Urothelium cell line (cell line): ENCODE measurements around the gene HSD17B8.

ENCODE experiments used
- DNase-seq: peaks from one replicate; pipeline ENCODE4 v3.0.0; 2011; ENCODE audit warnings: low spot score, mixed read lengths
- FAIRE-seq: peaks from 2 replicates; lab custom pipeline; 2011; peaks lifted over from hg19 to GRCh38; lab: Jason Lieb, UNC

Gene HSD17B8

GRCh38 chr6:33191383-33192104, 12.9 kb upstream of the HSD17B8 start:
- no peak for FAIRE-seq

GRCh38 chr6:33192105-33192646, 12.3 kb upstream of the HSD17B8 start, which contains the start of gene COL11A2:
Gene COL11A2 (minus strand): TSS chr6:33192467. CDS start chr6:33192240, 227 bp downstream.
- DNase-seq (no peak), FAIRE-seq (no peak)

More at GRCh38 chr6:33191383-33192104, 12.9 kb upstream of the HSD17B8 start:
- peak; percentile 21 for DNase-seq

DNA sequence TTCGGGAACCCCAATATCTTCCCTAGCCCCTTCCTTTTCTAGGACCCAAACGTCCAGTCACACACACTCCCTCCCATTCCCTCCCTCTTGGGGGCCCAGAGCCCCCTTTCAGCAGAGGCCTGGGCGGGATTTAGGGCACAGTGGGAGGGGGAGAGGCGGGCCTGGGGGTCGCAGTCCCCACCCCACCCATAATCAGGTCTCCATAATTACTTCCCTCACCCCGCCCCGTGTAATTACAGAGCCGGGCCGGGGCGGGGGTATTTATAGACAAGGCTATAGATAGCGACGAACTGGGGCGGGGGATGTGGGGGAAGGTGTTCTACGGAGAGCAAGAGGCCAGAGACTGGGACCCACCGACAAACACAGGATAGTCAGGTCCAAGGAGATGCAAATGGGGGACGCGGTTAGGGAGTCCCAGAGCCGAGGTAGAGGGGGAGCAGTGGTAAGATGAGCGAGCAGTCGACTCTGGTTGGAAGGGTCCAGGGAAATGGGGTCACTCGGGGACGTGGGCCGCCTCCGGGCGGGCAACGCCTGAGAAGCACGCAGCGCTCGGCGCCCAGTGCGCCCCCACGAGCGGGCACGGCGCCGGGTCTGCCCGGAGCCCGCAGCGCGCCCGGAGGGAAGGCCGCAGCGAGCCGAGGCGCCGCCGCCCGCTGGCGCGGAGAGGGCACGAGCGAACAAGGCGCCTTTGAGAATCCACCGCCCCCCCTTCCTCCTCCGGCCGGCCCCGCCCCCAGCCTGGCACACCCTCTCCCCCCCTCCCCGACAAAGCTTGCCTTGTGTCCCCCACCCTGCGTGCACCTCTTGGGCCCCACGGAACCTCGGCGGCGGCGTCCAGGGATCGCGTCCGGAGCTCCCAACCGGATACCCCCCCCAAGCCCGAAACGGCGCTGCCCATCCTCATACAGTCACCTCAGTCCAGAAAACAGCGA, 11.5 kb upstream of the HSD17B8 start:
- FAIRE-seq (no peak), DNase-seq (no peak)

DNA sequence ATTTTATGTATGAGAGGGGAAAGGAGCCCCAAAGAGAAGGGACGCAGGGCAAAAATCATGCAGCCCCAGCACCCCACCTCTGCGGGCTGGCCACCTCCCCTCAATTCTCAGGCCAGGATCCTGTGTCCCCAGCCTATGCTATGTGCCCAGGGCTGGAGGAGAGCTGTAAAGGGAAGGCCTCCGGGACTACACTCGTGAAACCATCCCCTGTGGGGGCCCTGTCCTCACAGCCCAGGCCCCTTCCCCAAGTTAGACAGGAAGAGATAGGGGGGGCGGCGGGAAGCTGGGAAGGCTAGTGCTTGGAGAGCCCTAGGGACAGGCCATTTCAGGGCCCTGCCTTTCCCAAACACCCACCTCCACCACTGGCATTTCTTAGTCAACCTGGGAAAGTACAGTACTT, 10.8 kb upstream of the HSD17B8 start:
- no peak for FAIRE-seq
- no peak for DNase-seq

- no peak for DNase-seq
- no peak for FAIRE-seq
These were observed 9.9 kb upstream of the HSD17B8 start for GRCh38 chr6:33194431-33194979.

GRCh38 chr6:33195304-33196165, 8.9 kb upstream of the HSD17B8 start:
- FAIRE-seq (no peak), DNase-seq (no peak)

DNA sequence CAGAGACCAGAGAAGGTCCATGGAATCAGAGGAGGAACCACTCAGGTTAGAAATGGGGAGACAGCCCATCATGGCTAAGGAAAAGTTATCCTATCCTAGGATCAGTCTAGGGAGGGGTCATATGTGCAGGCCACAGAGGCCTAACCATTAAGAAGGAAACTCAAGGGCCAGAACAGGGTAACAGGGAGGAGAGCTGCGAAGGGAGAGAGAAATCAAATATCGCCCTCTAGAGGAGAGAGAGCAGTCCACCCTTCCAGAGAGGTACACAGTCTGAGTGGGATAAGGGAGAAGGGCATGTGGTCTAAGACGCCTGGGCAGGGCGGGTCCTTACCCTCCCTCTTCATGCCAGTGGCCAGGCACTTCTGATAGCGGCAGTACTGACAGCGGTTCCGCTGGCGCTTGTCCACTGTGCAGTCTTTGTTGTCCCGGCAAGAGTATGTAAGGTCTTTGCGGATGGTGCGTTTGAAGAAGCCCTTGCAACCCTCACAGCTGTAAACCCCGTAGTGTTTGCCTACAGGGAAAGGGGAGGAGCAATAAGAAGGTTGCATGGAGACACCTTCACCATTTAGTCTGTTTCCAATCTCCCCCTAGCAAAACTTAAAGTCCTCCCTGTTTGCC, 6.9 kb upstream of the HSD17B8 start:
- no peak for FAIRE-seq
- peak; percentile 71 for DNase-seq

DNA sequence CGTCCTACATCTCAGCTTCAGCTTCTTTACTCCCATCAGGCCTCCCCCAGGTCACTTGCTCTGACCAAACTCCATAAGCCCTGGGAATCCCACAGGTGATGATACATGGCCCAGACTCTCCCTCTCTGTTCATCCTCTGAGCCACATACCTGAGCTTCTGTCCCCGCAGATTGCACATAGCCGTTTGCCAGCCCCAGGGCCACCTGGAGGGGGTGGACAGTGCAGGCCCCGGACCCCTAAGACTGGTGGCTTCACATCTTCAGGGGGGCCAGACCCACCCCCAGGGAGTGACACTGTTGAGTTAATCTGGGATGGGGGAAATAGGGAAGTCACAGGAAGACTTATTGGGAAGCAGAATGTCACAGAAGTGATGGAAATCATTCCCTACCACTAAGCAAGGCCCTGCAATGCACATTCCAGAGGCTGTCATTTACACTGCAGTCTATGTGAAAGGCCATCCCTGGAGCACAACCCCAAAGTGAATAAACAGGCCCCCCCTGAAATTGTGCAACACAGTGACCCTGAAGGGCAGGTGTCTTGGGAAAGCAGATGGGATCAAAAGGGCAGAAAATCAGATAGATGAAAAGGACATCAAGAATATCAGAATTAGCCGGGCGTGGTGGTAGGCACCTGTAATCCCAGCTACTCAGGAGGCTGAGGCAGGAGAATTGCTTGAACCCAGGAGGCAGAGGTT, 6.1 kb upstream of the HSD17B8 start:
- no peak for DNase-seq
- FAIRE-seq, result no peak

DNA sequence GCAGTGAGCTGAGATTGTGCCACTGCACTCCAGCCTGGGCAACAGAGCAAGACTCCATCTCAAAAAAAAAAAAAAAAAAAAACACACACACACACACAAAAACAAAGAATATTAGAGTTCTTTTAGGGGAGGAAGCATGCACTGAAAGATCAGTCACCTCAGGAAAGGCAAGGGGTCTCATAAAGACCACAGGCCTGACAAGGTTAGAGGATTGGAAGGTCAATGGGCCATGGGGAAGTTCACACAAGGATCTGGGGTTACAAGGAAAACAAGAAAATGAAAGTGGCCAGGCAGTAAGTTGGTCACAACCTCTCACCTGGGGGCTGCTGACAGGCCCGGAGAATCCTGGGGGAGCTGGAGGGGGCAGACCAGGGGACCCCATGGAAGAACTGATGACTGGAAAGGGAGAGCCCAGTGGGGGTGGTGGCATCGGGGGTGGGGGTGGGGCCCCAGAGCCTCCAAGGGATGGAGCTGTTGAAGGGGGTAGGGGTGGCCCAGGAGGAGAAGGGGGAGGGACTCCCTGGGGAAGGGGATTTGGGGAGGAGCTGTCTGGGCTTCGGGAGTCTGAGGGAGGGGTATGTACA, 5.5 kb upstream of the HSD17B8 start:
- FAIRE-seq, result no peak
- DNase-seq, result no peak

- peak; percentile 85 for DNase-seq
- FAIRE-seq, result no peak
These were observed 4.7 kb upstream of the HSD17B8 start for GRCh38 chr6:33199687-33200218.

DNA sequence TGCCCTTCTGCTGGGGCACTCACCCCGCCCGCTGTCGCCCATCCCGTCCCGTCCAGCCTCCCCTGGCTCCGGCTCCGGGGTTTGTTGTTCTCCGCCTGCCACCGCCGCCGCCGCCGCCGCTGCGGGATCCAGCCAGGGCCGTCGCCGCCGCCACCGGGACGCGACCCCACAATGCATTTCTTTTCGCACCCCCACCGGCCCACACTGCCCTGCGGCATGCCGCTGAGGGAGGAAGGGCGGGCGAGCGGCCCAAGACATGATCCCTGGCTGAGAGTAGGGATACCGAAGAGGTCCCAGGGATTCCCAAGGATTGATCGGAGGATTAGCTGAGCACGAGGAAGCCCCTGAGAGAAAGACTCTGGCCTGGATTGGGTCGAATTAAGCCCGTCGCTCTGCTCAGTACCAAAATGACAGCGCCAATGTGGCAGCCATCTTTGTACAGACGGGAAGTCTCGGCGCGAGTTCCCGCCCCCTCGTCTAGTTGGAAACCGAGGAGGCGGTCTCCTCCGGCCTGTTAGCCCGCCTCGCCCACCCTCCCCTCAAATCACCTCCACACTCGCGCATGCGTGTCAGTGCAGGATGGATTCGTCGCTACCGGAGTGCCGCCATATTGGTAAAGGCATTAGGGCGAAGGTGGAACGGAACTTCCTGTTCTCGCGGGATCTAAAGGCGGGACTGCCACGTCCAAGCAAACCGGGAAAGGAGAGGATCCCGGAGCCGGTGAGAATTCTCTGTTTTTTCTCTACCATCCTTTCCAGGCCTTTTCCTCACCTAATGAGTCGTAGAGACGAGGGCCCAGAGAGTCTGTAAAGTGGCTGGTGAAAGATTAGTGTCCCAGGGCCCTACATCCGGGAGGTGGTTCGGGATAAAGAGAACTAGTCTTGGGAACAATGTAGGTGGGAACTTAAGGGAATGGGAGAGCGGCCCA, 4.0 kb upstream of the HSD17B8 start, which contains the start of the genes RXRB and SLC39A7:
TSS of gene RXRB (minus strand) at position 447 of the 928 bp plus-strand sequence. CDS start at position 258, 189 bp downstream.
TSS of gene SLC39A7 (plus strand) at position 649 of the 928 bp plus-strand sequence. CDS start 379 bp downstream, outside the sequence.
- DNase-seq, result peak; percentile 98
- peak; percentile 23 for FAIRE-seq

DNA sequence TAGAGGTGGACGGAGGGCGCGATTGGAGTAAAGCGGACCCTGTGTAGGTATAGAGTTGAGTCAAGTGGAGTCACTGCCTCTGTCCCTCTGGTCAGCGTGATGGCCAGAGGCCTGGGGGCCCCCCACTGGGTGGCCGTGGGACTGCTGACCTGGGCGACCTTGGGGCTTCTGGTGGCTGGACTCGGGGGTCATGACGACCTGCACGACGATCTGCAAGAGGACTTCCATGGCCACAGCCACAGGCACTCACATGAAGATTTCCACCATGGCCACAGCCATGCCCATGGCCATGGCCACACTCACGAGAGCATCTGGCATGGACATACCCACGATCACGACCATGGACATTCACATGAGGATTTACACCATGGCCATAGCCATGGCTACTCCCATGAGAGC, 3.3 kb upstream of the HSD17B8 start:
- DNase-seq, result no peak
- FAIRE-seq, result no peak

GRCh38 chr6:33201935-33202334, 2.5 kb upstream of the HSD17B8 start:
- no peak for DNase-seq
- no peak for FAIRE-seq

- no peak for DNase-seq
- FAIRE-seq, result no peak
These were observed 1.7 kb upstream of the HSD17B8 start for GRCh38 chr6:33202799-33203198.

GRCh38 chr6:33203443-33204164, 851 bp upstream of the HSD17B8 start:
- FAIRE-seq, result no peak

GRCh38 chr6:33204165-33204414, 365 bp upstream of the HSD17B8 start:
- DNase-seq (no peak), FAIRE-seq (no peak)

More at GRCh38 chr6:33203443-33204164, 851 bp upstream of the HSD17B8 start:
- DNase-seq, result no peak
